ENCODE measurements around the gene CYSRT1.

- TF ChIP-seq GATA3 (IDR thresholded peaks at IDR 0.05; ENCODE audit: low read depth, low read length) (no peak), GATA2 (IDR thresholded peaks at IDR 0.05; ENCODE audit: low read depth, low read length) (no peak)
Observed at GRCh38 chr9:137182836-137183235, 42.1 kb upstream of the CYSRT1 start.

Measured in SH-SY5Y (cell line).